Measurements from ENCODE around the gene TUBB4A.

Gene TUBB4A

DNA sequence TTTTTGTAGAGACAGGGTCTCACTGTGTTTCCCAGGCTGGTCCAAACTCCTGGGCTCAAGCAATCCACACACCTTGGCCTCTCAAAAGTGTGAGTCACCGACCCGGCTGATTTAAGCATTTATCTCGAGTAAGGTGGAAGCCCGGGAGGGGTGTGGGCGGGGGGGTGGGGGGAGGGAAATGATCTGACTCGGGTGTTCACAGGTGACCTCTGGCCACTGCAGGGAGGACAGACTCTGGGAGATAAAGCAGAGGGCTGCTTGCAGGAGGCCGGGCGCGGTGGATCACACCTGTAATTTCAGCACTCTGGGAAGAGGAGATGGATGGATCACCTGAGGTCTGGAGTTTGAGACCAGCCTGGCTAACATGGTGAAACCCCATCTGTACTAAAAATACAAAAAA is 28.5 kb downstream of the TUBB4A start:
- Histone ChIP-seq H3K4me2 (ENCODE audit: insufficient read depth, low read length) (no peak overlapping the region), H3K9me3 (ENCODE audit: insufficient read depth, low read length, severe bottlenecking) (no peaks in the 10 kb centered on the region), H4K20me1 (ENCODE audit: insufficient read depth, low read length) (no peaks in the 10 kb centered on the region), H3K4me1 (ENCODE audit: insufficient read depth, low read length) (no peaks in the 10 kb centered on the region), H3K27me3 (ENCODE audit: insufficient read depth, low read length, poor library complexity) (no peaks in the 10 kb centered on the region), H3K9ac (ENCODE audit: low read depth, low read length) (no peak overlapping the region), H3K27ac (ENCODE audit: low read length) (no peak overlapping the region), H3K36me3 (ENCODE audit: insufficient read depth, low read length) (peaks cover 32% of the 10 kb centered on the region), H2AFZ (ENCODE audit: low read depth, low read length) (no peak overlapping the region), H3K4me3 (ENCODE audit: low read depth in 1 of 2, low read length in 2 of 2) (no peak overlapping the region), H3K79me2 (ENCODE audit: insufficient read depth, low read length) (no peaks in the 10 kb centered on the region)
- no peak for TF ChIP-seq EZH2 (IDR thresholded peaks at IDR 0.05; ENCODE audit: borderline replicate concordance, low read depth, low read length, severe bottlenecking)
- TF ChIP-seq, protein P1, sequence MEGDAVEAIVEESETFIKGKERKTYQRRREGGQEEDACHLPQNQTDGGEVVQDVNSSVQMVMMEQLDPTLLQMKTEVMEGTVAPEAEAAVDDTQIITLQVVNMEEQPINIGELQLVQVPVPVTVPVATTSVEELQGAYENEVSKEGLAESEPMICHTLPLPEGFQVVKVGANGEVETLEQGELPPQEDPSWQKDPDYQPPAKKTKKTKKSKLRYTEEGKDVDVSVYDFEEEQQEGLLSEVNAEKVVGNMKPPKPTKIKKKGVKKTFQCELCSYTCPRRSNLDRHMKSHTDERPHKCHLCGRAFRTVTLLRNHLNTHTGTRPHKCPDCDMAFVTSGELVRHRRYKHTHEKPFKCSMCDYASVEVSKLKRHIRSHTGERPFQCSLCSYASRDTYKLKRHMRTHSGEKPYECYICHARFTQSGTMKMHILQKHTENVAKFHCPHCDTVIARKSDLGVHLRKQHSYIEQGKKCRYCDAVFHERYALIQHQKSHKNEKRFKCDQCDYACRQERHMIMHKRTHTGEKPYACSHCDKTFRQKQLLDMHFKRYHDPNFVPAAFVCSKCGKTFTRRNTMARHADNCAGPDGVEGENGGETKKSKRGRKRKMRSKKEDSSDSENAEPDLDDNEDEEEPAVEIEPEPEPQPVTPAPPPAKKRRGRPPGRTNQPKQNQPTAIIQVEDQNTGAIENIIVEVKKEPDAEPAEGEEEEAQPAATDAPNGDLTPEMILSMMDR (IDR thresholded peaks at IDR 0.05; ENCODE audit: borderline replicate concordance, extremely low read depth, low read length, poor library complexity, severe bottlenecking): no peak
- ATAC-seq (ENCODE audit: insufficient read depth, low read depth) (no peak), DNase-seq (no peak)

DNA sequence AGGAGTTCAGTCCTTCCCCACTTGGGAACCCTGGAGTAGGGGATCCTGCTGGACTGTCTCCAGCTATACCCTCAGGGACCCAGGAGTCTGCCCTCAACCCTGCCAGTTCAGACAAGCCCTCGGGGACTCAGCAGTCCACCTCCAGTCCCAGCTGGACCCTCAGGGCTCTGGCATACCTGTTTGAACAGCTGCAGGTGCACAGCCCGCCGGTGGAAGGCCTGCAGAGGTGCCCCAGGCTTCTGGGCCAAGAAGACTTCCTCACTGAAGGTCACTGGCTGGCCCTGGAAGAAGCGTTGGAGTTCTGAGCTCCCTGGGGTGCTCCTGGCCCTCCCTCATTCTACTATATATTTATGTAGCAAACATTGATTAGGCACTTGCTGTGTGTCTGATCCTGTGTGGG is 29.4 kb downstream of the TUBB4A start:
- TF ChIP-seq EZH2 (IDR thresholded peaks at IDR 0.05; ENCODE audit: borderline replicate concordance, low read depth, low read length, severe bottlenecking): no peak
- TF ChIP-seq, protein P1 (IDR thresholded peaks at IDR 0.05; ENCODE audit: borderline replicate concordance, extremely low read depth, low read length, poor library complexity, severe bottlenecking): no peak
- H3K9me3 ChIP-seq (ENCODE audit: insufficient read depth, low read length, severe bottlenecking): no peaks in the 10 kb centered on the region
- no peaks in the 10 kb centered on the region for H3K79me2 ChIP-seq (ENCODE audit: insufficient read depth, low read length)
- no peaks in the 10 kb centered on the region for H3K27me3 ChIP-seq (ENCODE audit: insufficient read depth, low read length, poor library complexity)
- no peak for DNase-seq
- no peak overlapping the region for H3K9ac ChIP-seq (ENCODE audit: low read depth, low read length)
- H3K4me1 ChIP-seq (ENCODE audit: insufficient read depth, low read length): no peaks in the 10 kb centered on the region
- no peaks in the 10 kb centered on the region for H4K20me1 ChIP-seq (ENCODE audit: insufficient read depth, low read length)
- peaks cover 34% of the 10 kb centered on the region for H3K36me3 ChIP-seq (ENCODE audit: insufficient read depth, low read length)
- no peak overlapping the region for H3K4me3 ChIP-seq (ENCODE audit: low read depth in 1 of 2, low read length in 2 of 2)
- H3K27ac ChIP-seq (ENCODE audit: low read length): no peak overlapping the region
- H2AFZ ChIP-seq (ENCODE audit: low read depth, low read length): no peak overlapping the region
- no peak overlapping the region for H3K4me2 ChIP-seq (ENCODE audit: insufficient read depth, low read length)
- no peak for ATAC-seq (ENCODE audit: insufficient read depth, low read depth)

DNA sequence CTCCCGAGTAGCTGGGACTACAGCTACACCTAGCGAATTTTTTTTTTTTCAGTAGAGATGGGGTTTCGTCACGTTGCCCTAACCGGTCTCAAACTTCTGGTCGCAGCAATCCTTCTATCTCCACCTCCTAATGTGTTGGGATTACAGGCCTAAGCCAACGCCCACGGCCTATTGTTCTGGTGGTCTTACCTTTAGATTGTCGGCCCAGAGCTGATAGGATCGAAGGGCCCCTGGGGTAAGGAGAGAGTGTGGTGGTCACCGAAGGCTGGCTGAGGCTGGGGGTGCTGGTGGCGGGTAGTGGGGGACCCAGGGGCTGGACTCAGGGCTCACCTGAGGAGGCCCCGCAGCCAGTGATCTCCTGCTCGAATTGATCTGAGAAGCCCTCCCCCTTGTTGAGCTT is 31.0 kb downstream of the TUBB4A start:
- Histone ChIP-seq H3K4me3 (ENCODE audit: low read depth in 1 of 2, low read length in 2 of 2) (no peak overlapping the region), H3K4me2 (ENCODE audit: insufficient read depth, low read length) (no peak overlapping the region), H3K36me3 (ENCODE audit: insufficient read depth, low read length) (peaks cover 23% of the 10 kb centered on the region), H3K9ac (ENCODE audit: low read depth, low read length) (no peak overlapping the region), H3K27me3 (ENCODE audit: insufficient read depth, low read length, poor library complexity) (no peaks in the 10 kb centered on the region), H3K27ac (ENCODE audit: low read length) (no peak overlapping the region), H2AFZ (ENCODE audit: low read depth, low read length) (no peak overlapping the region), H3K9me3 (ENCODE audit: insufficient read depth, low read length, severe bottlenecking) (no peaks in the 10 kb centered on the region), H3K79me2 (ENCODE audit: insufficient read depth, low read length) (no peaks in the 10 kb centered on the region), H3K4me1 (ENCODE audit: insufficient read depth, low read length) (no peaks in the 10 kb centered on the region), H4K20me1 (ENCODE audit: insufficient read depth, low read length) (no peaks in the 10 kb centered on the region)
- DNase-seq (no peak), ATAC-seq (ENCODE audit: insufficient read depth, low read depth) (no peak)
- TF ChIP-seq, protein P1 (IDR thresholded peaks at IDR 0.05; ENCODE audit: borderline replicate concordance, extremely low read depth, low read length, poor library complexity, severe bottlenecking): no peak
- no peak for TF ChIP-seq EZH2 (IDR thresholded peaks at IDR 0.05; ENCODE audit: borderline replicate concordance, low read depth, low read length, severe bottlenecking)

DNA sequence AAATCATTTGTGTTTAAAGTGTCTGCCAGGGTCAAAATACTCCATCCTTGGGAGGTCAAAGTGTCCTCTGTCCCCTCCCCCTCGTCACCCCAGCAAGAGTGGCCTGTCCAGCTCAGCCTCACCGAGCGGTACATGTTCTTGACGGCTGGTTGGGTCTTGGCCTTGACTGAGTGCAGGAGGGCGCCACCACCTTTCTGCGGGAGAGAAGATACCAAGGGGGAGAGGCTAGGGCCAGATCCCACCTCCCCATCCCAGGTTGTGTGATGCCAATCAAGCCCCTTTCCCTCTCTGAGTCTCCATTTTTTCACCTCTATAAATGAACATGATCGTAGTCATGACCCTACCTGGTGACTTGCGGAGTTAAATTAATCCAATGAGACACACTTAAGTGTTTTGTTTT is 31.9 kb downstream of the TUBB4A start:
- no peak overlapping the region for H3K27ac ChIP-seq (ENCODE audit: low read length)
- peaks cover 14% of the 10 kb centered on the region for H3K36me3 ChIP-seq (ENCODE audit: insufficient read depth, low read length)
- no peak for DNase-seq

More for the DNA sequence above, 31.9 kb downstream of the TUBB4A start:
- ATAC-seq (ENCODE audit: insufficient read depth, low read depth): no peak
- no peaks in the 10 kb centered on the region for H3K4me1 ChIP-seq (ENCODE audit: insufficient read depth, low read length)
- H3K9me3 ChIP-seq (ENCODE audit: insufficient read depth, low read length, severe bottlenecking): no peaks in the 10 kb centered on the region
- no peaks in the 10 kb centered on the region for H3K79me2 ChIP-seq (ENCODE audit: insufficient read depth, low read length)
- TF ChIP-seq EZH2 (IDR thresholded peaks at IDR 0.05; ENCODE audit: borderline replicate concordance, low read depth, low read length, severe bottlenecking): no peak
- TF ChIP-seq, protein P1 (IDR thresholded peaks at IDR 0.05; ENCODE audit: borderline replicate concordance, extremely low read depth, low read length, poor library complexity, severe bottlenecking): no peak
- H3K4me3 ChIP-seq (ENCODE audit: low read depth in 1 of 2, low read length in 2 of 2): no peak overlapping the region
- no peak overlapping the region for H2AFZ ChIP-seq (ENCODE audit: low read depth, low read length)
- H4K20me1 ChIP-seq (ENCODE audit: insufficient read depth, low read length): no peaks in the 10 kb centered on the region
- no peak overlapping the region for H3K9ac ChIP-seq (ENCODE audit: low read depth, low read length)
- H3K27me3 ChIP-seq (ENCODE audit: insufficient read depth, low read length, poor library complexity): no peaks in the 10 kb centered on the region
- H3K4me2 ChIP-seq (ENCODE audit: insufficient read depth, low read length): no peak overlapping the region

Measured in DND-41 (cell line).